Measurements from ENCODE around the gene FAM234A.

The FAM234A gene

GRCh38 chr16:284204-285120 lies 49.8 kb downstream of the FAM234A start:
- no peak overlapping the region for H3K4me3 ChIP-seq (ENCODE audit: insufficient read depth, low read length, poor library complexity, severe bottlenecking)
- H3K9ac ChIP-seq (ENCODE audit: low read length) = no peak overlapping the region
- no peaks in the 10 kb centered on the region for H4K20me1 ChIP-seq (ENCODE audit: low read depth, low read length)
- H3K27ac ChIP-seq (ENCODE audit: low read depth, low read length) = no peak overlapping the region
- no peak overlapping the region for H2AFZ ChIP-seq (ENCODE audit: low read depth, low read length, severe bottlenecking)
- TF ChIP-seq EZH2phosphoT487 (conservative IDR thresholded peaks at IDR 0.05; ENCODE audit: low read length) (no peak), CTCF (IDR thresholded peaks at IDR 0.05; ENCODE audit: insufficient read depth, low read length, poor library complexity, severe bottlenecking) (no peak)
- no peak overlapping the region for H3K4me2 ChIP-seq (ENCODE audit: low read depth, low read length, poor library complexity, severe bottlenecking)
- H3K9me3 ChIP-seq (ENCODE audit: insufficient read depth, low read length) = no peaks in the 10 kb centered on the region
- no peaks in the 10 kb centered on the region for H3K27me3 ChIP-seq (ENCODE audit: low read length)
- no peaks in the 10 kb centered on the region for H3K36me3 ChIP-seq (ENCODE audit: low read length)
- no peaks in the 10 kb centered on the region for H3F3A ChIP-seq (ENCODE audit: insufficient read depth)
- no peaks in the 10 kb centered on the region for H3K79me2 ChIP-seq (ENCODE audit: insufficient read depth, low read length)
- no peaks in the 10 kb centered on the region for H3K9me2 ChIP-seq (replicated peaks; ENCODE audit: insufficient read depth, low read length)

GRCh38 chr16:285146-286055 lies 50.8 kb downstream of the FAM234A start:
- TF ChIP-seq CTCF (IDR thresholded peaks at IDR 0.05; ENCODE audit: insufficient read depth, low read length, poor library complexity, severe bottlenecking) (no peak), EZH2phosphoT487 (conservative IDR thresholded peaks at IDR 0.05; ENCODE audit: low read length) (no peak)
- no peaks in the 10 kb centered on the region for H3K36me3 ChIP-seq (ENCODE audit: low read length)
- no peaks in the 10 kb centered on the region for H3K79me2 ChIP-seq (ENCODE audit: insufficient read depth, low read length)
- no peak overlapping the region for H3K4me2 ChIP-seq (ENCODE audit: low read depth, low read length, poor library complexity, severe bottlenecking)
- H4K20me1 ChIP-seq (ENCODE audit: low read depth, low read length) = no peaks in the 10 kb centered on the region
- no peaks in the 10 kb centered on the region for H3K9me2 ChIP-seq (replicated peaks; ENCODE audit: insufficient read depth, low read length)
- H3K9me3 ChIP-seq (ENCODE audit: insufficient read depth, low read length) = no peaks in the 10 kb centered on the region
- no peaks in the 10 kb centered on the region for H3F3A ChIP-seq (ENCODE audit: insufficient read depth)
- H3K4me3 ChIP-seq (ENCODE audit: insufficient read depth, low read length, poor library complexity, severe bottlenecking) = no peak overlapping the region
- H2AFZ ChIP-seq (ENCODE audit: low read depth, low read length, severe bottlenecking) = no peak overlapping the region
- no peak overlapping the region for H3K9ac ChIP-seq (ENCODE audit: low read length)
- H3K27me3 ChIP-seq (ENCODE audit: low read length) = no peaks in the 10 kb centered on the region
- H3K27ac ChIP-seq (ENCODE audit: low read depth, low read length) = no peak overlapping the region

- Histone ChIP-seq H3K9me3 (ENCODE audit: insufficient read depth, low read length) (no peaks in the 10 kb centered on the region), H3F3A (ENCODE audit: insufficient read depth) (no peaks in the 10 kb centered on the region), H3K27me3 (ENCODE audit: low read length) (no peaks in the 10 kb centered on the region), H3K4me3 (ENCODE audit: insufficient read depth, low read length, poor library complexity, severe bottlenecking) (no peak overlapping the region), H3K36me3 (ENCODE audit: low read length) (no peaks in the 10 kb centered on the region), H3K9ac (ENCODE audit: low read length) (no peak overlapping the region), H3K79me2 (ENCODE audit: insufficient read depth, low read length) (no peaks in the 10 kb centered on the region), H2AFZ (ENCODE audit: low read depth, low read length, severe bottlenecking) (no peak overlapping the region), H4K20me1 (ENCODE audit: low read depth, low read length) (no peaks in the 10 kb centered on the region), H3K9me2 (replicated peaks; ENCODE audit: insufficient read depth, low read length) (no peaks in the 10 kb centered on the region), H3K27ac (ENCODE audit: low read depth, low read length) (no peak overlapping the region), H3K4me2 (ENCODE audit: low read depth, low read length, poor library complexity, severe bottlenecking) (no peak overlapping the region)
- no peak for TF ChIP-seq CTCF (IDR thresholded peaks at IDR 0.05; ENCODE audit: insufficient read depth, low read length, poor library complexity, severe bottlenecking)
- TF ChIP-seq EZH2phosphoT487 (conservative IDR thresholded peaks at IDR 0.05; ENCODE audit: low read length) = no peak
Observed at GRCh38 chr16:286491-287297, 52.1 kb downstream of the FAM234A start.
